ENCODE measurements around the gene PDIA5.

DNA sequence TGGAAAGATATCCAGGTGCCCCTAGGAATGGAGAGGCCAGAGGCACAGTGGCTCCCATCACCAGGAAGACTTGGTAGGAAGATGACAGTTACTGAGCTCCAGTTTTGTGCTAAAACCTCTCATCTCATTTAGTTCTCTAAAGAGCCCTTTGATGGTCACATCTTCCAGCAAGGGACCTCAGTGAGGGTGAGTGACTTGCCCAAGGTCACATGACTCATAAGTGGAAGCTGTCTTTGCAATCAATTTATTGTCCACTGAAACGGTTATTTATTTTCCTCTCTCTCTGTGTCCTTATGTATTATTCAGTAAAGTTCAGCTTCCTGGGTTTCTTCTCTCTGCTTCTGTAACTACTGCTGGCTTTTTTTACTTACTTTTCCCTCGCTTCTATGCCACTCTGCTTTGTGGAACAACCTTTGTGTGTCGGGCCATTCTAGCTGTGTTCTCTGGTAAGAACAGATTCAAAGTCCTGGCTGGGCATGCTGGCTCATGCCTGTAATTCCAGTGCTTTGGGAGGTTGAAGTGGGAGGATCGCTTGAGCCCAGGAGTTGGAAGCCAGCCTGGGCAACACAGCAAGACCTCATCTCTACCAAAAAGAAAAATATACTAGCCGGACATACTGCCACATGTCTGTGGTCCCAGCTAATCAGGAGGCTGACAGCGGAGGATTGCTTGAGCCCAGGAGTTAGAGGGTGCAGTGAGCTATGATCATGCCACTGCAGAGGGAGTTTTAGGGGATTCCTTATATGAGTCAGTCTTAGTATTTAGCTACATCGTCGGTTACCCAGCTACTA lies 55.9 kb downstream of the PDIA5 start:
- TF ChIP-seq, protein P1, sequence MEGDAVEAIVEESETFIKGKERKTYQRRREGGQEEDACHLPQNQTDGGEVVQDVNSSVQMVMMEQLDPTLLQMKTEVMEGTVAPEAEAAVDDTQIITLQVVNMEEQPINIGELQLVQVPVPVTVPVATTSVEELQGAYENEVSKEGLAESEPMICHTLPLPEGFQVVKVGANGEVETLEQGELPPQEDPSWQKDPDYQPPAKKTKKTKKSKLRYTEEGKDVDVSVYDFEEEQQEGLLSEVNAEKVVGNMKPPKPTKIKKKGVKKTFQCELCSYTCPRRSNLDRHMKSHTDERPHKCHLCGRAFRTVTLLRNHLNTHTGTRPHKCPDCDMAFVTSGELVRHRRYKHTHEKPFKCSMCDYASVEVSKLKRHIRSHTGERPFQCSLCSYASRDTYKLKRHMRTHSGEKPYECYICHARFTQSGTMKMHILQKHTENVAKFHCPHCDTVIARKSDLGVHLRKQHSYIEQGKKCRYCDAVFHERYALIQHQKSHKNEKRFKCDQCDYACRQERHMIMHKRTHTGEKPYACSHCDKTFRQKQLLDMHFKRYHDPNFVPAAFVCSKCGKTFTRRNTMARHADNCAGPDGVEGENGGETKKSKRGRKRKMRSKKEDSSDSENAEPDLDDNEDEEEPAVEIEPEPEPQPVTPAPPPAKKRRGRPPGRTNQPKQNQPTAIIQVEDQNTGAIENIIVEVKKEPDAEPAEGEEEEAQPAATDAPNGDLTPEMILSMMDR (IDR thresholded peaks at IDR 0.05) = no peak
- TF ChIP-seq POLR2A (IDR thresholded peaks at IDR 0.05) = no peak

Measured in testis (tissue), 2 donors.